Activated T-cell treated with anti-CD3 and anti-CD28 coated beads, Interleukin-2, amount 50 U/mL, for 24 hours (primary cell): ENCODE measurements around the gene DCAF7.

ENCODE experiments used
- DNase-seq: peaks from one replicate; pipeline ENCODE4 v3.0.0-alpha.2; 2020
- H3K27ac Mint-ChIP-seq: 2 replicates; pipeline ENCODE4 v1.8.0; 2020; ENCODE audit warnings: mild to moderate bottlenecking, mixed read lengths
- H3K27me3 Mint-ChIP-seq: 2 replicates; pipeline ENCODE4 v1.8.0; 2020; ENCODE audit warnings: mixed read lengths
- H3K36me3 Mint-ChIP-seq: 2 replicates; pipeline ENCODE4 v1.8.0; 2020; ENCODE audit warnings: low read depth, mixed read lengths
- H3K4me1 Mint-ChIP-seq: 2 replicates; pipeline ENCODE4 v1.8.0; 2020; ENCODE audit warnings: low read depth, mixed read lengths
- H3K4me3 Mint-ChIP-seq: 2 replicates; pipeline ENCODE4 v1.8.0; 2020; ENCODE audit warnings: mild to moderate bottlenecking, moderate library complexity, mixed read lengths
- H3K9me3 Mint-ChIP-seq: 2 replicates; pipeline ENCODE4 v1.8.0; 2020; ENCODE audit warnings: mixed read lengths

DCAF7 gene

DNA sequence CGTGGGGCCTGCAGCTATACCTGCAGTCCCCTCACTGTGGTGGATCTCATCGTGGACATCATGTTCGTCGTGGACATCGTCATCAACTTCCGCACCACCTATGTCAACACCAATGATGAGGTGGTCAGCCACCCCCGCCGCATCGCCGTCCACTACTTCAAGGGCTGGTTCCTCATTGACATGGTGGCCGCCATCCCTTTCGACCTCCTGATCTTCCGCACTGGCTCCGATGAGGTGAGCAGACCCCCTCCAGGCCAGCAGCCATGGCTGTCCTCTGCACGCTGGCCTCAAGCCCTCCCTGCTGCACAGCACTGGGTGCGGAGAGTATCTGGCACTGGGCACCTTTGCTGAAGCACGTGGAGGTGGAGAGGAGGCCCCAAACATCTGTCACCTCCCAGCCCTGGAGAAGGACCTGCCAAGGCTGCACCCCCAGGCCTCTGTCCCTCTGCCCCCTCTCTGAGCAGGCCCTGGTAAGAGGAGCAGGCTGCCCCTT is 16.2 kb upstream of the DCAF7 start:
- H3K27ac Mint-ChIP-seq, result no peak overlapping the region
- H3K4me3 Mint-ChIP-seq, result no peak overlapping the region
- no peaks in the 10 kb centered on the region for H3K36me3 Mint-ChIP-seq
- no peak for DNase-seq
- peaks cover 4% of the 10 kb centered on the region for H3K4me1 Mint-ChIP-seq
- H3K9me3 Mint-ChIP-seq, result no peaks in the 10 kb centered on the region
- H3K27me3 Mint-ChIP-seq, result peaks cover 21% of the 10 kb centered on the region

GRCh38 chr17:63534816-63535455 is 15.3 kb upstream of the DCAF7 start:
- Mint-ChIP-seq H3K27ac (no peak overlapping the region), H3K27me3 (peaks cover 29% of the 10 kb centered on the region), H3K9me3 (no peaks in the 10 kb centered on the region), H3K36me3 (no peaks in the 10 kb centered on the region), H3K4me1 (peaks cover 4% of the 10 kb centered on the region), H3K4me3 (no peak overlapping the region)
- DNase-seq, result no peak

DNA sequence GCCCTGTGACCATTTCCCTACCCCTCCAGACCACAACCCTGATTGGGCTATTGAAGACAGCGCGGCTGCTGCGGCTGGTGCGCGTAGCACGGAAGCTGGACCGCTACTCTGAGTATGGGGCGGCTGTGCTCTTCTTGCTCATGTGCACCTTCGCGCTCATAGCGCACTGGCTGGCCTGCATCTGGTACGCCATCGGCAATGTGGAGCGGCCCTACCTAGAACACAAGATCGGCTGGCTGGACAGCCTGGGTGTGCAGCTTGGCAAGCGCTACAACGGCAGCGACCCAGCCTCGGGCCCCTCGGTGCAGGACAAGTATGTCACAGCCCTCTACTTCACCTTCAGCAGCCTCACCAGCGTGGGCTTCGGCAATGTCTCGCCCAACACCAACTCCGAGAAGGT is 14.6 kb upstream of the DCAF7 start:
- H3K36me3 Mint-ChIP-seq, result no peaks in the 10 kb centered on the region

GRCh38 chr17:63537001-63537400 is 13.3 kb upstream of the DCAF7 start:
- Mint-ChIP-seq H3K4me1 (peaks cover 4% of the 10 kb centered on the region), H3K9me3 (no peaks in the 10 kb centered on the region), H3K27ac (no peak overlapping the region), H3K36me3 (no peaks in the 10 kb centered on the region), H3K4me3 (no peak overlapping the region), H3K27me3 (peaks cover 36% of the 10 kb centered on the region)
- no peak for DNase-seq

More for the DNA sequence above, 14.6 kb upstream of the DCAF7 start:
- Mint-ChIP-seq H3K27ac (no peak overlapping the region), H3K27me3 (peaks cover 32% of the 10 kb centered on the region), H3K9me3 (no peaks in the 10 kb centered on the region), H3K4me1 (peaks cover 4% of the 10 kb centered on the region), H3K4me3 (no peak overlapping the region)
- DNase-seq, result no peak

- no peaks in the 10 kb centered on the region for H3K9me3 Mint-ChIP-seq
- peak; percentile 45 for DNase-seq
- H3K27me3 Mint-ChIP-seq, result peaks cover 36% of the 10 kb centered on the region
- H3K36me3 Mint-ChIP-seq, result no peaks in the 10 kb centered on the region
- no peak overlapping the region for H3K27ac Mint-ChIP-seq
- H3K4me1 Mint-ChIP-seq, result peaks cover 4% of the 10 kb centered on the region
- peak overlapping the region; percentile 36 for H3K4me3 Mint-ChIP-seq
These were observed 12.1 kb upstream of the DCAF7 start for GRCh38 chr17:63537991-63538692.

DNA sequence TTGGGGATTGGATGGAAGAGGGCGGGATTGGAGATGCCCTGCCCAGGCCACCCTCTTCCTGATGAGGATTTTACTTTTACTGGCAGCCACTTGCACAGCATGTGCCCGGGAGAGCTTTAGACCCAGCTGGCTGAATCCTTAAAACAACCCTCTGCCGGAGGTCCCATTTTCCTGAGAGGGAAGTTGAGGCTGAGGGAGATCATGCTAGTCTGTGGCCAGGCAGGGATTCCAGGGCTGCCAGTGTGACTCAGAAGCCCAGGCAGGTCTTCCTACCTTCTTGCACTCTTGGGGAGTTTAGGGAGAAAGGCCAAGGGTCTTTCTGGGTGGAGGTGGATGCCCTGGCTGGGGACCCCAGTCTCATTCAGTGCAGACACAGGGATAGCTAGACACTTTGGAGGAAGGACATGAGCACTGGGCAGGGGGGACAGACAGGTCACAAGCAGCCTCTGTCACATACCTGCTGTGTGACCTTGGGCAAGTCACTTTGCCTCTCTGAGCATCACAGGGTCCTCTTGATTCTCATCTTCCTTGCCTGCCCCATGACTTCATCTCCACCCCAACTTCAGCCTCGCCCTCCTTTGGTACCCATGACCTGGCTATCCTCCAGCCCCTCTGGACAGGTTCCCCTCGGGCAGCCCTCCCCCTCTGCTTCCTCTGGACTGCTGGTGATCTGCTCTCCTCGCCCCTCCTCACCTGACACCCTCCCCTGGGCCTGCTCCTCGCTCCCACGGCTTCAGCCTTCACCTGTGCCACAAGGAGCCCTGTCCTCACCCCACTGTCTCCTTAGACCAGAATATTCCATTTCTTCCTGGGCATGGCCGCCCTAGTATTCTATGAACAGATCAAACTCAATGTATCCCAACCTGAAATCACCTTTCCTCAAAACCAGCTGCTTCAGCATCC is 11.3 kb upstream of the DCAF7 start:
- Mint-ChIP-seq H3K27me3 (peaks cover 36% of the 10 kb centered on the region), H3K4me3 (peak overlapping the region; percentile 33), H3K27ac (no peak overlapping the region), H3K4me1 (peaks cover 4% of the 10 kb centered on the region), H3K36me3 (no peaks in the 10 kb centered on the region), H3K9me3 (no peaks in the 10 kb centered on the region)
- DNase-seq, result no peak

- no peak overlapping the region for H3K4me3 Mint-ChIP-seq
- no peaks in the 10 kb centered on the region for H3K9me3 Mint-ChIP-seq
- H3K36me3 Mint-ChIP-seq, result no peaks in the 10 kb centered on the region
These were observed 9.7 kb upstream of the DCAF7 start for GRCh38 chr17:63540590-63540989.

GRCh38 chr17:63542218-63542545 is 8.1 kb upstream of the DCAF7 start:
- no peak for DNase-seq
- no peak overlapping the region for H3K4me3 Mint-ChIP-seq
- H3K4me1 Mint-ChIP-seq, result peaks cover 4% of the 10 kb centered on the region
- peaks cover 33% of the 10 kb centered on the region for H3K27me3 Mint-ChIP-seq
- H3K9me3 Mint-ChIP-seq, result no peaks in the 10 kb centered on the region
- H3K36me3 Mint-ChIP-seq, result no peaks in the 10 kb centered on the region
- no peak overlapping the region for H3K27ac Mint-ChIP-seq

More at GRCh38 chr17:63540590-63540989, 9.7 kb upstream of the DCAF7 start:
- Mint-ChIP-seq H3K27me3 (peaks cover 36% of the 10 kb centered on the region), H3K27ac (no peak overlapping the region), H3K4me1 (peaks cover 4% of the 10 kb centered on the region)
- DNase-seq, result no peak

DNA sequence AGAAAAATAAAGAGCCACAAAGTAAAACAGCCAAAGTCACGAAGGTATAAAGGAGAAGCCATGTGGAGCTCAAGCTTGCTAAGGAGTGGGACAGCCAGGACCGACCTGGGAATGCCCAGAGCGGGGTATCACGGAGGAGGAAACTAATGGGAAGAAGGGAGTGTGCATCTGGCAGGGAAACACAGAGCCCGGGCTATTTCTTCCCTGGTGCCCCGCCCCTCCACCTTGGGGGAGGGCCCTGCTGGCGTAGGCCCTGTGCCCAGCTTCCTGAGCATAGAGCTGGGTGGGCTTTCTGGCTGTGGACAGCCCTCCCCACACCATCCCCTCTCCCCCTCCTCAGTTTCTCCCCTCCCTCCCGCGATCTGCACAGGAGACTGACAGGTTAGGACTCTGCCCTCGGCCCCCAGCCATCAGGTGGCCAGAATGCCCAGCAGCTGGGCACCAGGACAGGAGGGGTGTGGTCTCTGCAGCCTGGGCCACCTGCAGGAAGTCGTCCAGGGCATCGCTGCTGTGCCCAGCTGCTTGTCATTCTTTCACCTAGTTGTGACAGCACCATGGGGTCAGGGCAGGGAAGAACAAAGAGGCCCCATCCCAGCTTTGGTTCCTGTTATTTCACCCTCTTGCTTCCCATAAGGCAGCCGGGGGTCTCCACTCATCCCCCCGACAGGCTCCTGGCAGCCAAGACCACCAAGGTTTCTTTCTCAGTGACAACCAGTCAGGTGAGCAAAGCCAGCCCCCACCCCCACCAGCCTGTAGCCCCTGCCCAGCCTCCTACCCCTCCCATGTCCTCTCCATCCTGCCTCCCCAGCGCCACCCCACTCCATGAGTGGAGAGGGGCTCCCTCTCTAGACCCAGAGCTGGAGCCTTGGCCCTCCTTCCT is 7.1 kb upstream of the DCAF7 start:
- Mint-ChIP-seq H3K36me3 (no peaks in the 10 kb centered on the region), H3K4me3 (no peak overlapping the region), H3K27me3 (peaks cover 24% of the 10 kb centered on the region), H3K4me1 (peaks cover 4% of the 10 kb centered on the region), H3K9me3 (no peaks in the 10 kb centered on the region), H3K27ac (no peak overlapping the region)
- DNase-seq, result no peak

- peaks cover 17% of the 10 kb centered on the region for H3K27me3 Mint-ChIP-seq
- no peaks in the 10 kb centered on the region for H3K9me3 Mint-ChIP-seq
- H3K27ac Mint-ChIP-seq, result no peak overlapping the region
- no peak for DNase-seq
- H3K4me1 Mint-ChIP-seq, result no peaks in the 10 kb centered on the region
- H3K4me3 Mint-ChIP-seq, result no peak overlapping the region
- H3K36me3 Mint-ChIP-seq, result no peaks in the 10 kb centered on the region
These were observed 6.4 kb upstream of the DCAF7 start for GRCh38 chr17:63543822-63544420.

GRCh38 chr17:63544467-63545301 is 5.6 kb upstream of the DCAF7 start:
- no peak for DNase-seq
- H3K4me3 Mint-ChIP-seq, result no peak overlapping the region
- H3K4me1 Mint-ChIP-seq, result peaks cover 5% of the 10 kb centered on the region
- H3K27me3 Mint-ChIP-seq, result peaks cover 9% of the 10 kb centered on the region
- H3K36me3 Mint-ChIP-seq, result peaks cover 1% of the 10 kb centered on the region
- no peaks in the 10 kb centered on the region for H3K9me3 Mint-ChIP-seq
- H3K27ac Mint-ChIP-seq, result no peak overlapping the region

- H3K4me1 Mint-ChIP-seq, result peaks cover 7% of the 10 kb centered on the region
- H3K9me3 Mint-ChIP-seq, result no peaks in the 10 kb centered on the region
- H3K27me3 Mint-ChIP-seq, result no peaks in the 10 kb centered on the region
- peaks cover 15% of the 10 kb centered on the region for H3K36me3 Mint-ChIP-seq
- no peak overlapping the region for H3K27ac Mint-ChIP-seq
- DNase-seq, result peak; percentile 22
- H3K4me3 Mint-ChIP-seq, result no peak overlapping the region
These were observed 3.8 kb upstream of the DCAF7 start for GRCh38 chr17:63546308-63547082.
